Trophoblast cell (in vitro differentiated cells and primary cell): ENCODE measurements around the gene SLC35F5.
A peak's percentile ranks its signal among the peaks of the same experiment; 100 is the strongest.
"Not testable (repeated sequence)": the region's sequence is repeated elsewhere in the genome, so short reads cannot be mapped to it uniquely, and the experiment has no call there.

Source experiments
- DNase-seq, 2 donors: peaks; one replicate each; pipeline ENCODE4 v3.0.0-alpha.2; 2016
- H2AFZ ChIP-seq: 2 replicates; pipeline ENCODE4 v1.6.1; 2013; ENCODE audit warnings: low read length, moderate library complexity, mild to moderate bottlenecking; ENCODE audit not compliant: insufficient read depth, poor library complexity
- H2AK5ac ChIP-seq: 2 replicates; pipeline ENCODE4 v1.6.1; 2013; ENCODE audit warnings: mild to moderate bottlenecking, low read length
- H2BK120ac ChIP-seq: 2 replicates; pipeline ENCODE4 v1.6.1; 2013; ENCODE audit warnings: low read length, mild to moderate bottlenecking, moderate library complexity; ENCODE audit not compliant: insufficient read depth, poor library complexity
- H2BK12ac ChIP-seq: 2 replicates; pipeline ENCODE4 v1.6.1; 2013; ENCODE audit warnings: mild to moderate bottlenecking, low read length, moderate library complexity
- H2BK5ac ChIP-seq: 2 replicates; pipeline ENCODE4 v1.6.1; 2013; ENCODE audit warnings: low read length, low read depth, moderate library complexity, mild to moderate bottlenecking; ENCODE audit not compliant: poor library complexity
- H3K14ac ChIP-seq: 2 replicates; pipeline ENCODE4 v1.6.1; 2013; ENCODE audit warnings: mild to moderate bottlenecking, low read length
- H3K18ac ChIP-seq: 2 replicates; pipeline ENCODE4 v1.6.1; 2013; ENCODE audit warnings: mild to moderate bottlenecking, low read length
- H3K23ac ChIP-seq: 2 replicates; pipeline ENCODE4 v1.6.1; 2013; ENCODE audit warnings: low read length
- H3K27ac ChIP-seq: 2 replicates; pipeline ENCODE4 v1.5.1; 2013; ENCODE audit warnings: low read depth, mild to moderate bottlenecking, inconsistent platforms, low read length, moderate library complexity
- H3K27me3 ChIP-seq: 2 replicates; pipeline ENCODE4 v1.6.1; 2013; ENCODE audit warnings: inconsistent platforms, mild to moderate bottlenecking, low read length, moderate library complexity; ENCODE audit not compliant: insufficient read depth
- H3K36me3 ChIP-seq, 2 experiments: 1 replicate in 1 of 2; 2 replicates in 1 of 2; pipeline ENCODE4 v1.6.1; 2013; ENCODE audit warnings: low read length in 2 of 2, mild to moderate bottlenecking in 2 of 2, moderate library complexity in 1 of 2; ENCODE audit not compliant: insufficient read depth in 2 of 2, control insufficient read depth in 1 of 2
- H3K4ac ChIP-seq: 2 replicates; pipeline ENCODE4 v1.6.1; 2013; ENCODE audit warnings: low read depth, mild to moderate bottlenecking, low read length, moderate library complexity
- H3K4me1 ChIP-seq, 2 experiments: 1 replicate in 1 of 2; 2 replicates in 1 of 2; pipeline ENCODE4 v1.6.1; 2013; ENCODE audit warnings: low read length in 2 of 2, mild to moderate bottlenecking in 2 of 2, moderate library complexity in 1 of 2; ENCODE audit not compliant: insufficient read depth in 2 of 2, control insufficient read depth in 1 of 2
- H3K4me2 ChIP-seq: 2 replicates; pipeline ENCODE4 v1.6.1; 2013; ENCODE audit warnings: inconsistent platforms, mild to moderate bottlenecking, low read length, moderate library complexity
- H3K4me3 ChIP-seq: 2 replicates; pipeline ENCODE4 v1.5.1; 2013; ENCODE audit warnings: mild to moderate bottlenecking, low read depth, low read length, inconsistent platforms
- H3K79me1 ChIP-seq: one replicate; pipeline ENCODE4 v1.6.1; 2013; ENCODE audit warnings: low read length
- H3K79me2 ChIP-seq: 2 replicates; pipeline ENCODE4 v1.6.1; 2013; ENCODE audit warnings: low read length, mild to moderate bottlenecking; ENCODE audit not compliant: control insufficient read depth, insufficient read depth, poor library complexity
- H3K9ac ChIP-seq: 2 replicates; pipeline ENCODE4 v1.6.1; 2013; ENCODE audit warnings: mild to moderate bottlenecking, low read length
- H3K9me3 ChIP-seq: 2 replicates; pipeline ENCODE4 v1.6.1; 2013; ENCODE audit warnings: low read depth, mild to moderate bottlenecking, control low read depth, inconsistent platforms, low read length; ENCODE audit not compliant: insufficient read depth
- H4K12ac ChIP-seq: 2 replicates; pipeline ENCODE4 v1.6.1; 2013; ENCODE audit warnings: low read depth, mild to moderate bottlenecking, low read length, moderate library complexity
- H4K8ac ChIP-seq: 2 replicates; pipeline ENCODE4 v1.6.1; 2013; ENCODE audit warnings: low read depth, mild to moderate bottlenecking, low read length, moderate library complexity
- H4K91ac ChIP-seq: one replicate; pipeline ENCODE4 v1.6.1; 2013; ENCODE audit warnings: low read depth, mild to moderate bottlenecking, low read length, moderate library complexity
- WGBS: extraction: QIAGEN DNeasy Blood & Tissue Kit; methylation state at CpG from one replicate; pipeline ENCODE4 v1.1.7; 2013; ENCODE audit warnings: missing lambda C conversion rate; ENCODE audit not compliant: insufficient read length, insufficient coverage; ENCODE audit errors: extremely low coverage; 5-methylcytosine and 5-hydroxymethylcytosine counted together

The SLC35F5 gene

DNA sequence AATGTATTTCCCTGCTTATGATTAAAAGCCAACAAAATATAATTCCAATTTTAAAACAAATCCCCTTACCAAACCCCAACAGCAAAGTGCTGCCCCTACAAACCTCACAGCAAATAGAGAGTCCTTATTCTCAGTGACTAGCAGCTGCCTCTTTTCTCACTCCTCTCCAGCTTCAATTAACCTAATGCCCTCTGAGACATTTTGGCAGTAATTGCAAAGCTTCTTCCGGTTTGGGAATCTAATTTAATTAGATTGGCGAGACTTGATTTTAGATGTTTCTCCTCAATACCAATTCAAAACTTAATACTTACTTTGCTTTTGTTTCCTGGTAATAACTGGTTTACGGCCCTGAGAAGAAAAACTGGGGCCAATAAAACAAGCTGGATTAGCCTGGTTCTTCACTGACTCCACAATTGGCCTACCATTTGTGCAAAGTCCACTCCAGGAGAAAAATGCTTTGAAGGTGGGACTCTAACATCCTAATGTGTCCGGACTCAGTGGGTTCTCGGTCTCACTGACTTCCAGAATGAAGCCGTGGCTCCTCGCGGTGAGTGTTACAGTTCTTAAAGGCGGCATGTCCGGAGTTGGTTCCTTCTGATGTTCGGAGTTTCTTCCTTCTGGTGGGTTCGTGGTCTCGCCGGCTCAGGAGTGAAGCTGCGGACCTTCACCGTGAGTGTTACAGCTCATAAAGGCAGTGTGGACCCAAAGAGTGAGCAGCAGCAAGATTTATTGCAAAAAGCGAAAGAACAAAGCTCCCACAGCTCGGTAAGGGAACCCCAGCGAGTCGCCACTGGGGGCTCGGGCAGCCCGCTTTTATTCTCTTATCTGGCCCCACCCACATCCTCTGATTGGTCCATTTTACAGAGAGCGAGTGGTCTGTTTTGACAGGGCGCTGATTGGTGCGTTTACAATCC is 52.8 kb downstream of the SLC35F5 start:
- DNase-seq: no peak
- H4K91ac ChIP-seq: no peak overlapping the region
- no peak overlapping the region for H3K23ac ChIP-seq
- H4K12ac ChIP-seq: no peak overlapping the region
- no peak overlapping the region for H3K4ac ChIP-seq
- no peak overlapping the region for H3K14ac ChIP-seq
- H3K4me2 ChIP-seq: no peak overlapping the region
- no peaks in the 10 kb centered on the region for H3K4me1 ChIP-seq
- H3K79me2 ChIP-seq: no peaks in the 10 kb centered on the region
- H2AFZ ChIP-seq: no peak overlapping the region
- WGBS: no CpG with 5 or more reads among the region's 25 CpGs
- no peak overlapping the region for H3K4me3 ChIP-seq
- no peak overlapping the region for H3K27ac ChIP-seq
- H3K27me3 ChIP-seq: no peaks in the 10 kb centered on the region
- no peak overlapping the region for H2BK120ac ChIP-seq
- H2BK12ac ChIP-seq: no peak overlapping the region
- H3K9ac ChIP-seq: no peak overlapping the region
- no peaks in the 10 kb centered on the region for H3K9me3 ChIP-seq
- no peak overlapping the region for H4K8ac ChIP-seq
- H3K36me3 ChIP-seq: peaks cover 3 to 4% of the 10 kb centered on the region in 2 experiments
- H2AK5ac ChIP-seq: no peak overlapping the region
- H2BK5ac ChIP-seq: no peak overlapping the region
- no peaks in the 10 kb centered on the region for H3K79me1 ChIP-seq
- H3K18ac ChIP-seq: no peak overlapping the region

DNA sequence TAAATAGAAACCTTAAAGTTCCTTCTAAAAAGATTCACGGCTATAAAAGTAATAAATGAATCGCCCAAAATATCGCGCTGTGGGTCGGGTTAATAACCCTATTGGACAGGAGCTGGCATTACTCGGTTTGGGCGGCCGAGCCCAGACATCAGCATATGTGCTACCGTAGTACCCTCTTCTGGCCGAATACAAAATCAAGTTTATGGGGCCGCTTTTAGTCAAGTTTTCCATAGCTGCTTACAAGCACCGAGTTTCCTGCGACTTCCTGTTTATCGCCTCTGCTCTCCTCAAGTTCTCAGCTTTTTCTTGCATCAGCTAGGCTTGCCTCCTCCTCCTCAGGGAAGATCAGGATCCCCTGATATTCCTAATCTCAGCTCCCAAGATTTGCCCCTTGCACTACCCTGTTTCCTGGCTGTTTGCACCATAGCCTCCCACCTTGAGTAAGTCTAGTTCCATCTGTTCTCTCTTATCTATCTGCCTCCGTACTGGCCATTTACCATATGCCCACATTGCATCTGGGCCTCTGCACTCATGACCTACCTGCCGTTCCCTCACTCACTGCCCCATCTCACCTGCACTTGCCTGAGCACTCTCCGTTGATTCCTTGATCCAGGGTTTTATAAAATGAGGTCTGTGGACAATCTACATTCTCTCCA is 56.1 kb downstream of the SLC35F5 start:
- Histone ChIP-seq H3K36me3 (peaks cover 3 to 4% of the 10 kb centered on the region in 2 experiments), H4K8ac (no peak overlapping the region), H3K18ac (no peak overlapping the region), H4K12ac (no peak overlapping the region), H2BK12ac (no peak overlapping the region), H2AFZ (no peak overlapping the region), H3K4me3 (no peak overlapping the region), H3K79me1 (no peaks in the 10 kb centered on the region), H3K14ac (no peak overlapping the region), H3K4me2 (no peak overlapping the region), H3K79me2 (no peaks in the 10 kb centered on the region), H2BK120ac (no peak overlapping the region), H3K4ac (no peak overlapping the region), H2AK5ac (no peak overlapping the region), H2BK5ac (no peak overlapping the region), H3K23ac (no peak overlapping the region), H3K27ac (no peak overlapping the region), H3K9ac (no peak overlapping the region), H3K4me1 (no peaks in the 10 kb centered on the region), H3K27me3 (no peaks in the 10 kb centered on the region), H4K91ac (no peak overlapping the region), H3K9me3 (no peaks in the 10 kb centered on the region)
- WGBS: no CpG with 5 or more reads among the region's 17 CpGs
- peak; percentile 2 to 15 for DNase-seq

GRCh38 chr2:113698892-113699447 is 57.5 kb downstream of the SLC35F5 start:
- H3K4me2 ChIP-seq: no peak overlapping the region
- WGBS: no CpG with 5 or more reads among the region's 5 CpGs
- no peaks in the 10 kb centered on the region for H3K79me1 ChIP-seq
- H3K4ac ChIP-seq: no peak overlapping the region
- H3K14ac ChIP-seq: no peak overlapping the region
- no peak overlapping the region for H2BK12ac ChIP-seq
- no peak overlapping the region for H3K18ac ChIP-seq
- H3K36me3 ChIP-seq: no peaks in the 10 kb centered on the region
- H3K27me3 ChIP-seq: no peaks in the 10 kb centered on the region
- H4K91ac ChIP-seq: no peak overlapping the region
- H2AK5ac ChIP-seq: no peak overlapping the region
- H3K9ac ChIP-seq: no peak overlapping the region
- no peaks in the 10 kb centered on the region for H3K4me1 ChIP-seq
- H2BK120ac ChIP-seq: no peak overlapping the region
- H3K79me2 ChIP-seq: no peaks in the 10 kb centered on the region
- H3K4me3 ChIP-seq: no peak overlapping the region
- H3K23ac ChIP-seq: no peak overlapping the region
- no peak for DNase-seq
- no peak overlapping the region for H4K8ac ChIP-seq
- H2BK5ac ChIP-seq: no peak overlapping the region
- H4K12ac ChIP-seq: no peak overlapping the region
- H3K27ac ChIP-seq: no peak overlapping the region
- no peak overlapping the region for H2AFZ ChIP-seq
- H3K9me3 ChIP-seq: no peaks in the 10 kb centered on the region

DNA sequence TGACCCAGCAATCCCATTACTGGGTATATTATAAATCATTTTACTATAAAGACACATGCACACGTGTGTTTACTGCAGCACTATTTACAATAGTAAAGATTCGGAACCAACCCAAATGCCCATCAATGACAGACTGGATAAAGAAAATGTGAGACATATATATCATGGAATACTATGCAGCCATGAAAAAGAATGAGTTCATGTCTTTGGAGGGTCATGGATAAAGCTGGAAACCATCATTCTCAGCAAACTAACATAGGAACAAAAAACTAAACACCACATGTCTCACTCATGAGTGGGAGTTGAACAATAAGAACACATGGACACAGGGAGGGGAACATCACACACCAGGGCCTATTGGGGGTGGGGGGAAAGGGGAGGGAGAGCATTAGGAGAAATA is 58.2 kb downstream of the SLC35F5 start:
- not testable (repeated sequence) for H2AFZ ChIP-seq, H3K9ac ChIP-seq, H2BK120ac ChIP-seq, H3K9me3 ChIP-seq, DNase-seq, H2AK5ac ChIP-seq, H3K18ac ChIP-seq, H3K14ac ChIP-seq, H3K4me1 ChIP-seq, H3K4me3 ChIP-seq, H3K23ac ChIP-seq, H3K27me3 ChIP-seq, H3K79me1 ChIP-seq, H4K91ac ChIP-seq, H3K27ac ChIP-seq, H2BK5ac ChIP-seq, H4K12ac ChIP-seq, H3K4me2 ChIP-seq, H3K79me2 ChIP-seq, H2BK12ac ChIP-seq, H3K4ac ChIP-seq, H4K8ac ChIP-seq, H3K36me3 ChIP-seq
- WGBS: no CpG with 5 or more reads among the region's 2 CpGs
